RCC 7860 (cell line): ENCODE data around the gene CD2BP2.
A peak's percentile ranks its signal among the peaks of the same experiment; 100 is the strongest.

Source experiments
- DNase-seq: peaks from one replicate; pipeline ENCODE4 v3.0.0-alpha.2; 2015; ENCODE audit warnings: low spot score
- FAIRE-seq: peaks from 2 replicates; lab custom pipeline; 2012; peaks lifted over from hg19 to GRCh38; lab: Jason Lieb, UNC

The CD2BP2 gene

DNA sequence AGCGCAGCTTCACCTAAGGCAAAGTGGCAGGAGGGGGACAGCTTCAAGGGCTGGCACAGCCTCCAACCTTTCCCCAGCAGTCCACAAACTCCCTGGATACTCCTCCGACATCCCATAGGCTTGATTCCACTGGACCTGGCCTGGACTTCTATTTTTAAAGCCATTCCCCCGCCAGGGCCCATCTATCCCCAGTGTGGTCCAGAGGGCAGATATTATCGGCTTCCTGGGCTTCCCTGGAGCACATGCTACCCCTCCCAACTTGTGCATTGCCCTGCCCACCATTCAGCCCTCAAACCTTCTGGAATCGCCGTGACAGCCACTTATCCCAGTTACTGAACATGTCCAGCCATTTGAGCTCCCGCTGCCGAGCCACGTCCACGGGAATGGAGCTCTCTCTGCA is 10.1 kb upstream of the CD2BP2 start:
- FAIRE-seq: no peak

DNA sequence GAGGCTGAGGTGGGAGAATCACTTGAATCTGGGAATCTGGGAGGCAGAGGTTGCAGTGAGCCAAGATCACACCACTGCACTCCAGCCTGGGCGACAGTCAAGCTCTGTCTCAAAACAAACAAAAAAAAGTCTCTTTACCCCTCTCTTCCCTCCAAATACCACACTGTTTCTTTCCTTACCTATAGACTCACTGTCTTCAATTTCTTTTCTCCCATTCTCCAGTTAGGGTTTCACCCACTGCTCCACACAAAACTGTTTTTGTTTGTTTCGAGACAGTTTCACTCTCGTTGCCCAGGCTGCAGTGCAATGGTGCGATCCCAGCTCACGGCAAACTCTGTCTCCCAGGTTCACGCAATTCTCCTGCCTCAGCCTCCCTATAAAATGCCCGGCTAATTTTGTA is 6.1 kb upstream of the CD2BP2 start:
- FAIRE-seq: no peak
- no peak for DNase-seq

More for the DNA sequence above, 10.1 kb upstream of the CD2BP2 start:
- no peak for DNase-seq

DNA sequence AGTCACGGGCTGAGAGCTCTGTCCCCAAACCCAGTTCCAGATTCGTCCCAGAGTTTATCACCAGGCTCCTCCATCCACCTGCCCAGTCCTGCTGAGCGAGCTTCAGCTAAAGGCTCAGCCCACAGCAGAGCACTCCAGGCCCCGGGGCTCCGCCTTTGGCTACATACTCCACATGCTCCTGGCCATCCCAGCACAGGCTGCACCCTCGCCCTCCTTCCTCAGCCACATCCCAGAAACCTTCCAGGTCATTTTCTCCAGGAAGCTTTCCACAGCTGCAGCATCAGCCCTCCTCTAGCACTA is 4.7 kb upstream of the CD2BP2 start:
- no peak for FAIRE-seq

DNA sequence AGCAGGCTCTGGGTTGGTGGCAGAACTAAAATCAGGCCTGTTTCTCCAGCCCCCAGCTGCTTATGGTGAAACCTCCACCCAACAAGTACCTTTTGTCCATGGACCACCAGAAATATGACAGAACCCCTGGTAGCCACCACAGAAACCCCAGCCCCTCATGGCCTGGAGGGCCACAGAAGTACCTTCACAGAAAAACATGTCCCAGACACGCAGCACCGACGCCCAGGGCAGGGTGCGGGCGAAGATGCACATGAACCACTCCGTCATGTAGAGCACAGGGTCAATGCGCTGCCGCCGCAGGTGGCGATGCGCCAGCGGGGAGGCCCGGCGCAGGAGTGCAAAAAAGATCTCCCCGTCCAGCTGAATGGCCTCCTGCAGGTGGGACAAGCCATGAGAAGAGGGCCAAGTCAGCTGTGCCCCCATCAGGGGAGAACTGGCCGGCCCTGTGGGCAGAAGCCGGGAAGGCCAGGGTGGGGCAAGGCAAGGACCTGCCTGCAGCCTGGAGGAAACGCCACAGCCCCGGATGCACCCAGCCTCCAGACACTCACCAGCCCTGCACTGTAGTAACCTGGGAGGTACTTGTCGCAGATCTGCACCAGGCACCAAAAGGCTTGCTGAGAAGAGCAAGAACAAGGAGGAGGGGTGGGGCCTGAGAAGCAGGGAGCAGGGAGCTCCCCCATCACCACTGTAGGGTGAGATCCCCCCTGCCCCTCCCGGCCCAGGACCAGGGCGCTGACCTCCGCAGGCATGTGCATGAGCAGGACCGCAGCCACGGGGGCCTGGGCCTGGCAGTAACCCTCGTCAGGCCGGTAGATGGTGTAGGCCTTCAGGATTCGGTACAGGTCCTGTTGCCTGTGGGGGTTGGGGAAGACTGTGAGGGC is 4.1 kb upstream of the CD2BP2 start:
- DNase-seq (no peak), FAIRE-seq (no peak)

More for the DNA sequence above, 4.7 kb upstream of the CD2BP2 start:
- DNase-seq: no peak

DNA sequence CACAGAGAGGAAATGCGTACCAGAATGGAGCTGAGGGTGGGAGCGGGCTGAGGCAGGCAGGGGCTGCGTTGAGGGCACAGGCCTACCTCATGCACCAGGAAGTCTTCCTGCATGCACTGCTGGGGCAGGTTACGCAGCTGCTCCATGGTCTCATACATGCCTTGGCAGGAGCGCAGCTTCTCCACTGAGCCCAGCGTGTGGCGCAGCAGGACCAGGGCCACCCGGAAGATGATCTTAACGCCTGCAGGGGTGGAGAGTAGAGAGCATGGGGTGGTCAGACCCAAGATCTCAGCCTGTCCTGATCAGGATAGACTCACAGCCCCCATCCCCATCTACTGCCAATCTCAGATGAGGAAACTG is 3.4 kb upstream of the CD2BP2 start:
- DNase-seq (no peak), FAIRE-seq (no peak)

DNA sequence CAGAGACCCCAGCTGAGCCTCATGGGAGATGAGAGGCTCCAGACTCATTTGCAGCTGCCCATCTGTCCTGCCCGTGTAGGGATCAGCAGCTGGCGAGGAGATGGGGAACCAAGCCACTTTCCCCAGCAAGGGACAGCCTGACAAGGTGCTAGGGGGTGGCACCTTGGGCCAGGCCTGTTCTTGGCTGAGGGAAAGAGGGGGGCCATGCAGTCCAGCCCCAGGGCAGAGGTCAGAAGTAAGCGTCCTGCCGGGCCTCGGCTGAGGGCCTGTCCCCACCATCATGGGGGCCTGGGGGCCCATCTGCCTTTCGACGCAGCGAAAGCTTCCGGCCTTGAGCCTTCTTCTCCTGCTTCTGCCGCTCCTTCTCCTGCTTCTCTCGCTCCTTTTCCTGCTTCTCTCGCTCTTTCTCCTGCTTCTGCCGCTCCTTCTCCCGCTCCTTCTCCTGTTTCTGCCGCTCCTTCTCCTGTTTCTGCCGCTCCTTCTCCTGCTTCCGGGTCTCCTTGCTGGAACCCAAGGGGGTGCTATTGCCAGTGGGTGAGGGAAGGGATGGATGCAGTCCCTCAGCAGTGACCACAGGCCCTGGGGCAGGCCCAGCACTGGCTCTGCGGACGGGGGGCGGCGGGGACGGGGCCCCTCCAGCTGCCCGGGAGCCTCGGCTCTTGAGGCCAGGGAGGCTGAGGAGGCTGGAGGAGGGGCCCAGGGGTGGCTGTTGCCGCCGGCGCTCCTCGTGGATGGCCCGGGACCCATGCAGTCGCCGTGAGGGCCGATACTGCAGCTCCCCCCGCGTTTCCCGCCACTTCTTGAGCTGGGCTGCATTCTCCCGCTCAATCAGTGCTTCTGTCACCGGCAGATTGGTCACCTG is 2.8 kb upstream of the CD2BP2 start:
- FAIRE-seq (no peak), DNase-seq (no peak)

DNA sequence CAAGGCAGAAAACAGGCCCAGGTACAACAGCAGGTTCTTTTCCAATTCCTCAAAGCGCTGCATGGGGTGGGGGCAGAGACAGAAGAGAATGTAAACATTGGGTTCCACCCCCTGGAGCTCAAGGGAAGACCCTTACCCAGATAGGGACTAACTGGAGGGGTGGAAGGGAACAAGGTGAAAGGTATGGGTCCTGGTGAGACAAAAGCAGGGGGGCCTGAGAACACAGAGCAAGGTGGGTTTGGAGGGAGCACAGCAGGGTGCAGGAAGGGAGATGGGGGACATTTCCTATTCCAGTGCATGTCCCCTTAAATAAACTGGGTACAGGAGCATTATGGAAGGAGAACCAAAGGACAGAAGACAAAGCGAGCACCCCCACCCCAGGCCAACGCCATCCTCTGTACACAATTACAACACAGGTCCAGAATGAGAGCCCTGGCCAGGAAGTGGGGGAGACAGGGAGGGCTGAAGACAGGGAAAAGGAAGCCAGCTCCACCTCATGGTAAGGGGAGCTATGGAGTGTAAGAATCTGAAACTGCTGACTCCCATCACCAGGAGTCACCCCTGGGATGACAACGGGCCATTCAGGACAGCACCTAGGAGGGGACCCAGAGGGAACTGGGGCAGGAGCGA is 2.1 kb upstream of the CD2BP2 start:
- FAIRE-seq: no peak

DNA sequence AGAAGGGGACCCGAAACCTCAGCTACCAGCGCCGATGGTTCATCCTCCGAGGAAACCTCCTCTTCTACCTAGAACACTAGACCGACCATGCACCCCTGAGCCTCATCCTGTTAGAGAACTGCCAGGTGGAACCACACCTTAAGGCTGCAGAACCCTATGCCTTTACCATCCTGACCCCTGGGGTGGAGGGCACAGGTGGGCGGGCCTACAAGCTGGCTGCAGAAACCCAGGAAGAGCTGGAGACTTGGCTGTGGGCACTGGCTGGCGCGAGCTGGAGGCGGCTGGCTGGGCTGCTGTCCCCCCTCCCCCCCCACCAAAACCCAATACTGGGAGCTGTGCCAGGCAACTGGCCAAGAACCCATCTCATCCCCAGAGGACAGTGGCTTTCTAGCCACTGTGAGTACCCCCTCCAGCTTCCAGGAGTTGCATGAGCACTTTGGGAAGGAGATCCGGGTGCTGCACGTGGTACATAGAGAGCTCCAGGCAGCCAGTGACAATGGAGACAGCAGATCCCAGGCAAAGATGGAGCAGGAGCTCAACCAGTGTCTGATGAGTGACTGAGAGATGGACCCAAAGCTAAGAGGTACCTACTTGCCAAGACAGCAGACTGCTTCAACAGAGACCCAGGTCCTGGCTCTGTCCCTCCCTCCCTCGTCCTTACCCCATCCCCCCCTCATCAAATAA is 1.4 kb upstream of the CD2BP2 start:
- DNase-seq: no peak
- FAIRE-seq: no peak

More for the DNA sequence above, 2.1 kb upstream of the CD2BP2 start:
- no peak for DNase-seq

DNA sequence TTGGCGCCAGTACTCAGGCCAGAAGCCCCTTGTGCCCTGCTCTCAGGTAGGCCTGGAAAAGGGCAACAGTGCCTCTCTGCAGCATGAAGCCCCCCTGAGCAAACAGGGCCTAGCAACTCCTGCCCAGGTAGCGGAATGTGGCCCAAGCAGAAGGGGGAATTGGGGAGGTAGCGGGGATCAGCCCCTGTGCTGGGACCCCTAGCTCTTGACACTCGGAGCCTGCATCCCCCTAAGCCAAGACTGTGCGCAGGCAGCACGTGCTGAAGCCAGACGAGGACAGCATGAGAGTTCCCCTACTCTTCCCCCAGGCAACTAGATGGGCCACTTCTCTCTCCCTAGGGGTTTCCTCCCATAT is 823 bp upstream of the CD2BP2 start:
- no peak for DNase-seq
- no peak for FAIRE-seq

DNA sequence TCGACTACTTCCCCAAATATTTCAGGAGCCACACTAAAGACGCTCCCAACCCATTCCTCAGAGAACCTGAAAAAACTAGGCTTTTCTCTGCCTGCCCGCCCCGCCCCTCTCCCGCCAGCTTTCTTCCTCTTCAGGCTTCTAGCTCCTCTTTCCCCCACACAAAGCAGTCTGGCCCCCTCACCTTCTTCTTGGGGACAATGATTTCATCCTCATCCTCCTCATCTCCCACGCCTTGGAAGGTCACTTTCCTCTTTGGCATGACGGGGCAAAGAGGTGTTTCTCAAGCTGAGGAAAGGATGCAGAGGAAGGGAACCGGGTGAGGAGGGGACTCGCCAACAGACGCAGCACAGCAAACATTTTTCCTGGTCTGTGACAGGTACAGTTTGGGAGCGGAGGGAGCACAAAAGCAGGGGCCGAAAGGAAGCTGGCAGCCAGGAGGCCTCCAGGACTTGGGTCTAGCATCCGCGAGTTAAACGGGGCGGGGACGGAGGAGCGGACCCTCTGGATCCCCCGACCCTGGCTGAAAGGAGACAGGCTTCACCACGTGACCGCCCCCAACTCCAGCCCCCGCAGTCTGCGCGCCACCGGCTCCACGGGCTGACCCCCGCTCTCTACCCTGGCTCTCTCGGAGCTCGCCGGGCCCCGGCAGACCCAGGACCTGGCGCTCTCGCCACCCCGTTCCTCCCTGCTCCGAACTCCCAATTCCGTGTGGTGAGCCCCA is 525 bp downstream of the CD2BP2 start:
- FAIRE-seq (no peak), DNase-seq (no peak)

DNA sequence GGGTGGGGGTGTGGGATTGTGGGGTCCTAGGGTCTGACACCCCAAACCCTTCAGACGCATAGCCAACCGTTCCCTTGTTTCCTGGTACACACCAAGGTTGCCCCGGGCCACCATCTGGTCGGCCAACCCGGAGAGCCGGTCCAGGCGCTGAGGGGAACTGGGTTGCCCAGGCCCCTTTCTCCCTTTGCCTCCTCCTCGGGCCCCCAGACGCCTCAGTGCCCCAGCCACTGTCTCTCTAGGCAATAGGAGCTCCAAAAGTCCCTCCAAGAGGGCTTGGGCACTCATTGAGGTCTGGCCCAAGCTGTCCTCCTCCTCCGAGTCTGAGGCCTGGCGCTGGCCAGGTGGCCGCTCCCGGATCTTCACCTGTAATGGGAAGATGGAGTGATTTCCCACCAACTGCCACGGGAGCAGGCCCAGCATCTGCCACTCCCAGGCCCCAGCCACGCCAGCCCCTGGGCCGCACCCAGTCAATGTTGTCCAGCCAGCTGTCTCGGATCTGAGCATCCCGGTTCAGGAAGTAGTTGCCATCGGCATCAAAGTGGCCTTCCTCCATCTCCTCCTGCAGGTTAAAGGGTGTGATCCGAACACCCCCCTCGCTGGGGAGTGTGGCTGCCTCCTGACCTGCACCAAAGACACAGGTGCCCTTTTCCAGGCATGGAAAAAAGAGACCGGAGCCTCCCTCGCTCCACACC is 1.5 kb downstream of the CD2BP2 start:
- no peak for FAIRE-seq
- no peak for DNase-seq

DNA sequence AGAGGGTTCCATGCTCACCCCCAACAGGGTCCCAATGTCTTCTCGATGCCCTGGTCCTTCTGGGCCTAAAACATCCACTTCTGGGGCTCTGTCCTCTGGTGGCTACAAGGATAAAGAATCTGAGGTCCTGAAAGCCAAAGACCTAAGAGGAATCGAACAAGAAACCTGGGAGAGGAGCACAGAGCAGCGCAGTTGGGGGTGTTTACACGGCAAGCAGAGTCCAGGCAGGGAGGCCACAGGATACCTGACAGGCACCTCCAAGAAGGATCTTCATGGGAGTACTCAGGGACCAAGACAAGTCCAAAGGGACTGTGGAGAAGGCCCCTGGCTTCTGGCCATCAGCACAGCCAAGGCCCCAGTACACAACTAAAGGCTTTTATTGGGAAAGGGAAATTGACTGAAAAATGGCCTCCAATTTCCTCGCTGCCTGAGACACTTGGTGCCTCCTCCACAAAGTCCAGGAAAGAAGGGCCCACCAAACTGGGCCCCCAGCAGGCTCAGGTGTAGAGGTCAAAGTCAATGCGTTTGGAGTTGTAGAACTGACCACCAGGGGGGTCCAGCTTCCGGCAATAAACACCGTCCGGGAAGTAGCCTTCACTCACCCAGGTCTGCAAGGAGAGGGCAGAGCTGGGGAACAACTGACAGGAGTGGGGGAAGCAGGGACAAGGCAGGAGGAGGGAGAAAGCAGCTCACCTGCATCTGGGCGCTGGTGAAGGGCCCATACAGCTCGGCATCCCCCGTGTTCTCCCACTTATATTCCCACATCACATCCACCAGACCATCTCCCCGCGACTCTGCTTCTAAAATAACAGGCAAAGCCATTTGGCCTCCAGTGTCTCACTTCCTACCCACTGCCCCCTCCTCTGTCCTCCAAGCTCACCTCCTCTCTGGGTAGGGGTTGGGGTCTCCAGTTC is 2.4 kb downstream of the CD2BP2 start:
- DNase-seq (no peak), FAIRE-seq (no peak)

DNA sequence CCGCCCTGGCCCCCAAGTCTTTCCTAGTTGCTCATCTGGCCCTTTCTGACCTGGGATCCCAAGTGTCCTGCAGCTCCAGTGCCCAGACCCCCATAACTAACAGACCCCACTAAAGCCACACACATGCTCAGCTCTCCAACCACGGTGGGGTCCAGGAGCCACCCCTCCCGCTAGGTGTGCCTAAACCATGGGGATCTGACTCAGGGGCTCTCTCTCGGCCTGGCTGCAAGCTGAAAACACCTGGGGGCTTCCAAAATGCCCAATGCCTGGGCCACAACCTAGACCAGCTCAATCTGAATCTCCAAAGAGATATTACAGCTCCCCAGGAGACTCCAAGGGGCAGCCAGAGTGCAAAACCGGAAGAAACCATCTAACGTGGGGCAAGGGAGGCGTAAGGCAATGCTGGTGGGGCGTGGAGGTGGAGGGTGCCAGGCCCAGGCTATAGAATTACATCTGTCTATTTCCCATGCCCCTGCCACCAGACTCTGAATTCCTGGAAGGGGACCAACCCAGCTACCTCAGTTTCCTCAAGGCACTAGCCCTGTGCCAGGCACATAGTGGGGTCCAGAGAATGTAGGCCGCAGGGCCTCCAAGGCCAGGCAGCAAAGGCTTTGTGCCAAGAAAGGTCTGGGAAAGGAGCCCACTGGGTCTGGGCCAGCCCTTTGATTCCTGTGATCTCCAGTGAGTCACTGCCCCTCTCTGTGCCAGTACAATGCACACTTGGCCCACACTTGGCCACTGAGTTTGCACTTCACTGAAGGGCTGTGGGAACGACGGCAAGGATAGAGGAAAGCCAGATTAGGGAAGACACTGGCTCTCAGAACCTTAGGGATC is 3.3 kb downstream of the CD2BP2 start:
- peak; percentile 79 for FAIRE-seq
- peak; percentile 45 for DNase-seq

DNA sequence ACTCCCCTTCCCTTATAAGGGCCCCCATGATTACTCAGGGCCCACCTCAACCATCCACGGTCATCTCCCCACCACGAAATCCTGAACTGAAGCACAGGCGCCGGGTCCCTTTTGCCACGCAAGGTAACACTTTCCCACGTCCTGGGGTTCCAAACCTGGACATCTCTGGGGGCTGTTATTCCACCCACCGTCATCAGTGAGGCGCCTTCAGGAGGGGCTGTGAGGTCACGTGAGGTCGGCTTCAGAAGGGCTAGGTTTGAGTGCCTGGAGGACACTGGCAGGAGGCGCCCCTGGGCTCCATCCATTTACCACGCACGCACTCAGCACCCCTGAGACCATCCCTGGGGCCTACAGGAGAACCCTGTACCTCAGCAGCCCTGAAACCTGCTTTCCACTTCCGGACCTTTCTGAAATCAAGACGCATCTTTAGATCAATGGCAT is 4.1 kb downstream of the CD2BP2 start:
- no peak for DNase-seq
- FAIRE-seq: no peak

DNA sequence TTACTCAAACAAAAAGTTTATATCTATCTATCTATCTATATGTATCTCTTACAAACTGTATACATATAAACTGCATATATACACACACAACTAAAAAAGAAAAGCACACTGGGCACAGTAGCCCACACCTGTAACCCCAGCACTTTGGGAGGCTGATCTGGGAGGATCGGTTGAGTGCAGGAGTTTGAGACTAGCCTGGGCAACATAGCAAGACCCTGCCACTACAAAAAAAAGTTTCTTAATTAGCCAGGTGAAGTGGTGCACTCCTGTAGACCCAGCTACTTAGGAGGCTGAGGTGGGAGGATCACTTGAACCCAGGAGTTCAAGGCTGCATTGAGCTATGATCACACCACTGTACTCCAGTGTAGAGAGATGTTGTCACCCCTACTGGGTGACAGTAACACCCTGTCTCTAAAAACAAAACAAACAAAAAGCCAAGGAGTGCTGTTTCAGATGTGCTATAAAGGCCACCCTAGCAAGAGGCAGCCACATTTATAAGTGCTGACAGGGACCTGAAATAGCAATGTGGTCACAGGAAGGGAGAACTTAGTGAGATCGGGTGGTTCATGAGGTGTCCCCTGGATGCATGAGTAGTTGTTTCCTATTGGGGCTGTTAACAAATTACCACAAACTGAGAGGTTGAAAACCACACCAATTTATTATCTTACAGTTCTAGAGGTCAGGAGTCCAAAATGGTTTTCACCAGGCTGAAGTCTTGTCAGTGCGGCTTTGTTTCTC is 4.8 kb downstream of the CD2BP2 start:
- DNase-seq: no peak
- FAIRE-seq: no peak

DNA sequence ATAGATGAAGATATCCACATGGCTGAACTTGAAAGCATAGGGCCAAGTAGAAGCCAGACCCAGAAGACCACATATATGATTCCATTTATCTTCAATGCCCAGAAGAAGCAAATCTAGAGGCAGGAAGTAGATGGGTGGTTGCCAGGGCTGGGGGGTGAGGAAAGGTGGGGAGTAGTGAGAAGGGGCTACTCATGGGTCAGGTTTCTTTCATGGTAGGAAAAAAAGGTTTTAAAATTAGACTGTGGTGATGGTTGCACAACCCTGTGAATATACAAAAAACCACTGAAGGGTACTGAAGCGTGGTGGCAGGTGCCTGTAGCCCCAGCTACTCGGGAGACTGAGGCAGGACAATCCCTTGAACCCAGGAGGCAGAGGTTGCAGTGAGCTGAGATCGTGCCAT is 5.4 kb downstream of the CD2BP2 start:
- DNase-seq: no peak
- FAIRE-seq: no peak

DNA sequence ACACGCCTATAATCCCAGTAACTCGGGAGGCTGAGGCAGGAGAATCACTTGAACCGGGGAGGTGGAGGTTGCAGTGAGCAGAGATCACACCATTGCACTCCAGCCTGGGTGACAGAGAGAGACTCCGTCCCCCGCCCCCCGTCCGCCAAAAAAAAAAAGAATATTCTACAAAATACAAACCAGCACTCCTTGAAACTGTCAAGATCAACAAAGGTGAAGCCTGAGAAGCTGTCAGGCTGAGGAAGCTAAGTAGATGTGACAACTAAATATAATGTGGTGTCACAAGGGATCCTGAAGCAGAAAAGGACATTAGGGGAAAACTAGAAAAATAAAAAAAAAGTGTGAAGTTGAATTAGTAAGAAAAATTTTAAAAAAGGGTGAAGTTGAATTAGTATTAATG is 6.2 kb downstream of the CD2BP2 start:
- no peak for FAIRE-seq
- DNase-seq: no peak
